Medulla oblongata (tissue), 1 donor: ENCODE results near the gene EXOC7.
A peak's percentile ranks its signal among the peaks of the same experiment; 100 is the strongest.

ENCODE experiments used
- DNase-seq: peaks from one replicate; pipeline ENCODE4 v3.0.0-alpha.2; 2015; ENCODE audit errors: extremely low spot score

EXOC7 gene

DNA sequence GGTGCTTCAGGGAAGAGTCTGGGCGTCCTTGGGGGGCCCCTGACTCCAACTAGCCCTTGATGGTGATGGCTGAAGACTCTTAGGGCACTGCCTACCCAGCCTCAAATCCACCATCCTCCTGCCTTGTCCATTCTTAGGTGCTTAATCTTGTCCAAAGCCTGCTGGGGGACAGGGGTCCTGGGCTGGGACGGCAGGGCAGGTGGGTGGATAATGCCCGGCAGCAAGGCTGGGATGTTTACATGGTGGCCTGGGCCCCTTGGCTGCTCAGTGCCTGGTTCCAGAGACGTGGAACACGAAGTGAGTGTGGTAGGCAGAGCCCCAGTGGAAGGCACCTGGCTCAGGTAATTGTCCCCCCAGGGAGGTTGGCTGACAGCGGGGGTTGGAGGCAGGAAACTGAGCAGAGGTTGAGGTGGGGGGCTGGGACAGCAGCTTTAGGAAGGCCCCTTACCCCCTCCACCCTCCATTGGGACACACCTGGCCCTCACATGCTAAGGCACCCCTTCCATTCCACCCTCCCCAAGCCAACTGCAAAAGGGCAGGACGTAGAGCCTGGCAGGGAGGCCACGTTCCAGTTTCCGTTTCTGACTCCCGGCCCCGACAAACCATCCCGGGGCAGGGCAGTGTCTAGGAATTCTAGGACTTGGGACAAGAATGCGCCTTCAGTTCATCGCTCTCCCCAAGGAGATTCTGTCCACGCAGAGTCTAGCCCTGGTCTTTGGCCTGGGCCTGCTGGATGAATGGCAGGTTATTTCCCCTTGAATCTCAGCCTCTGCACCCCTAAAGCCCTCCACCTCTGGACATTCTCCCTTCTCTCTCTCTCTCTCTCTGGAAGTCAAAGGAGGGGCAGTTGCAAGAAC is 35.5 kb upstream of the EXOC7 start:
- peak; percentile 53 for DNase-seq

DNA sequence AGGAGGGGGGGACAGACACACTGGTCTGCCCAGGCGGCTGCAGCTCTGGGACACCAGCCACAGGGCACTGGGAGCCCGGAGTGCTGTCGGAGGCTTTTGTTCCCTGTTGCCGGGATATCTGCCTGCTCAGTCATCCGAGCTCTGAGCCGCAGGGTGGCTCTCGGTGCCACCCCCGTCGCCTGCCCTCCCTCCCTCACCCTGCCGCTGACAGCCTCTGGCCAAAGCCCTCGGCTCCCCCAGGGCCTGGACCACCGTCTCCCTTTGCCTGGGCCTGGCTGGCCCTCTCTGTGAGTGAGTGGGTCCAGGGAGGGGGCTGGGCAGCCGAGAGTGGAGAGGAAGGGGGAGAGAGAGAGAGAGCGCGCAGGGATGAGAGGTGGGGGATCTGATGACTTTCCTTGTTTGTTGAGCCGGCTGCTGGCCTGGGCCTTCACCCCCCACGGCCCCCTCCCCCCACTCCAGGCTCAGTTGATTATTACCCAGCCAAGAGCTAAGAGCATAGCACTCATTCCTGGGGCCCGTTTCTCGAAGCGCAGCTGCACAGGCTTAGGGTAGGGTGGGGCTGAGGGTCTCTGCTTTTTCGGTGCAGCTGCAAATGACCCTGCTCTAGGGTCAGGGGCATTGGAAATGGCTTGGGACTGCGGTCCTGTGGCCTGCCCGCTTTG is 34.8 kb upstream of the EXOC7 start:
- DNase-seq = peak; percentile 83

DNA sequence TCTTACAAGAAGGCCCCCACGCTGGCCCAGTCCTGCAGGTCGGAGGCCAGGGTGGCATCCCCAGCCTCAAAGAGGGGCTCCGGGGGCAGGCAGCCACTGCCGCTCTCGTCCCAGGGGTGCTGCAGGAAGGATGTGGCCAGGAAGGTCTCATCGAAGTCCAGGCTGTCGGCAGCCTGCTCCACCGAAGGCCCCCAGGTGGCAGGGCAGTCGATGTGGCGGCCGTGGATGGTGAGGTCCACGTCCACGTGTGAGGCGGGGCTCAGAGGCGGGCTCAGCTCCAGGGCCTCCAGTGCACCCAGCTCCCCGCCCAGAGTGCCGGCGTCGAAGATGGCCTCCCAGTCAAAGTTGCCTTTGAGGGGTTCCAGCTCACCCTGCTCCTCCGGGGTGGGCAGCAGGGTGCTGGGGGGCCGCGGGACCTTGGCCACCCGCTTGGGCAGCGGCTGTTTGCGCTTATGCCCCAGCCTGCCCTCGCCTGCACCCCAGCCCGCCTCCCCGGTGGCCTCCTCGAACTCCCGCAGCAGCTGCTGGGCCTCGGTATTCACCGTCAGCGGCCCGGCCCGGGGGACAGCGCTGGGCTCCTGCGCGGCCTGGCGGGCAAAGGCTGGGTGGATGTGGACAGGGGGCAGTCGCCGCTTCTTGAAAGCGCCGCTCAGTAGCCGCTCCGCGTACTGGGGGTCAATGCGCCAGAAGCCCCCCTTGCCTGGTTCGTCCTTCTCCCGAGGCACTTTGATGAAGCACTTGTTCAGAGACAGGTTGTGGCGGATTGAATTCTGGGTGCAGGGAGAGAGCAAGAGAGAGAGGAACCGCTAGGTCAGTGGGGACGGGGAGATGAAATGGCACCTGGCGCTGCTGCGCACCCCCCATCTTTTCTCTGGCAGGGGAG is 34.0 kb upstream of the EXOC7 start:
- DNase-seq = no peak

DNA sequence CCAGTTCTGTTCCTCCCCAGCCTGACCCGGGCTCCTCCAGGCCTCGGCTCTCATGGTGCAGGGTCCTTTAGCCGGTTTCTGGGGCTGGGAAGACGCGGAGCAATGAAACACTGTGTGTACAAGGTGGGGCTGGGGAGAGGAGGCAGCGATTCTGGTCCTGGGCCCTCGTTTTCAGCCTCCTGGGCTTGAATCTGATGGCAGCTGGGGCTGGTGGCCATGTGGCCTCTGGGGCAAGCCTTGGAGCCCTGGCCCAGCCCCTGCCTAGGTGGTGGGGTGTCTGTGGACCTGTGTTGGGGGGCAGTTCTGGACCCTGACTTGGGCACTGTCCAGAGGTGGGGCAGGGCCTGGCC is 33.4 kb upstream of the EXOC7 start:
- DNase-seq = no peak

DNA sequence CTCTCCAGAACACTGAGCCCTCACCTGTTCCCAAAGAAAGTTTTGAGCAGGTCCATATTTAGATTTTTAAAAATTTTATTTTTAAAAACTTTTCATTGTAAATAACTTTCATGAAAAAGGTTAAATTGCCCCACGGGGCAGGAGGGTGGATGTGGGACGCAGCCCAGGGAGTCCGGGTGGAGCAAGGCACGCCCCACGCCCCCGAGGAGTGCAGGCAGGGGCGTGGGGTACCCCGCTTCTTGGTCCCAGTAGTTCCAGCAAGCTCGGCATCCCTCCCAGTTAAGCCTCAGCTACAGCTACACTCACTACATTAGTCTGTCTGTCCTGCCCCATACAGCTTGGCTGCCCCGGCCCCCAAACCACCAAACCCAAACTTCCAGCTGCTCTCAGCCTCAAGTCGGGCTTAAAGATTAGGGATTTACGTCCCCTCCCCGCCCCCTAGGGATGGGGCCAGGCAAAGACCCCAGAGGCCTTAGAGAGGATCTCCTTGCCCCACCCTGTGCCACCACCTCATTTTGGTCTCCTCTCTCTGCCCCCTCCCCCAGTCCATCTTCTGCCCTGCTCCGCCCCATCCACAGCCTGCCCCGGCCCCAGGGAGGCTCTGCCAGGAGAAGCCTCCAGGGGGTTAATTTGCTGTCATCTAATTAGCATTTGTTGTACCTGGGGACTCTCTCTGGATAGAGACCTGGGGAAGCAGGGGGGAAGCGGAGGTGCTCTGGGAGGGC is 32.9 kb upstream of the EXOC7 start:
- DNase-seq = no peak

DNA sequence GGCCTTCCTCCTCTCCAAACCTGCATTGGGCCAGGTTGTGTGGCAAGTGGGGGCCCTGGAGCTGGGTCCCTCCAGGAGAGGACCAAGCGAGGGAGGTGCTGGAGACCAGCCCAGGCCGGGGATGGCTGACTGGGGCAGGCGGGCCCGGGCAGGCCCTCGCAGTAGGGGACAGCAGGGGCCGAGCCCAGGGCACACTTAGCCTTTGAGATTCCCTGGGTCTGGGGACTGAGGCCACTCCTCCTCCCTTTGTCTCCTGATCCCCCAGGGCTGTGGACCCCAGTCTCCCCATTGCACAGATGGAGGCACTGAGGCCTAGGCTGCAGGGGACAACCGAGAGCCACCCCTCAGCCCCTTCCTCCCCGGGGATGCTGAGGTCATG is 32.2 kb upstream of the EXOC7 start:
- no peak for DNase-seq

DNA sequence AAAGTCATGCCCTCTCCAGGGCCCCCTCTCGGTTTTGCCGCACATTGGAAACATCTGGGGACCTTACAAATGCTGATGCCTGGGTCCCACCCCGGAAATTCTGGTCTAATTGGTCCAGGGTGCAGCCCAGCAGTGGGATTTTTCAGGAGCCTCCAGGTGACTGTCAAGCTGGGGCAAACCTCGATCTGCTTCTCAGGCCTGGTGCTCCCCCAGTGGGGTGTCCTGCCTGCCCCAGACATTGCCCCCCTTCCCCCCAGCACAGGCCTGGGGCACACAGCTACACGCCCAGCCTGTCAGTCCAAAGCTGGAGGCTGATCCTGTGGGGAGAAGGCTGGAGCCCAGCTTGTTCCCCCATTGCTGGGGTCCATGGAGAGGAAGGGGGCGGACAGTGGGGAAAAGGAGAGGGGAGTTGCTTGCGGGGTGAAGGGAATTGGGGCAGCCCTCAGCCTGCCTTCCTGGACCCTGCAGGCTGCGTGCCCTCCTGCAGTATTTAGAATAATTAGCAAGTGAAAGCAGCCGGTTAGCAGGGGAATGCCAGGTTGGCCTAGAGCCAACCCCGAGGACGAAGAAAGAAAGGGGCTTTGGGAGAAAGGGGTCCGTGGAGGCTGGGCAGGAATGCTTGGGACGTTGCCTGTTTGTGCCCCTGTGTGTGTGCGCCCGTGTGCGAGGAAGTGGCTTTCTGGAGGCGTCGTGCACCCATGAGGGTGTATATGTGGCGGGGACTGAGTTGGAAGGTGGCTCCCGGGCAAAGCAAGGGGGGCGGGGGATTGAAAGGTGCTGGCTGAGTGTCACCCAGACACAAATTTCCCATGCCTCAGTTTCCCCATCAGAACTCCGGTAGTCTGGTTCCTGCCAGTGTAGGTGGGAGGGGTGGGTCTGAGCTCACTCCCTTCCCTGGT is 31.6 kb upstream of the EXOC7 start:
- DNase-seq = no peak

DNA sequence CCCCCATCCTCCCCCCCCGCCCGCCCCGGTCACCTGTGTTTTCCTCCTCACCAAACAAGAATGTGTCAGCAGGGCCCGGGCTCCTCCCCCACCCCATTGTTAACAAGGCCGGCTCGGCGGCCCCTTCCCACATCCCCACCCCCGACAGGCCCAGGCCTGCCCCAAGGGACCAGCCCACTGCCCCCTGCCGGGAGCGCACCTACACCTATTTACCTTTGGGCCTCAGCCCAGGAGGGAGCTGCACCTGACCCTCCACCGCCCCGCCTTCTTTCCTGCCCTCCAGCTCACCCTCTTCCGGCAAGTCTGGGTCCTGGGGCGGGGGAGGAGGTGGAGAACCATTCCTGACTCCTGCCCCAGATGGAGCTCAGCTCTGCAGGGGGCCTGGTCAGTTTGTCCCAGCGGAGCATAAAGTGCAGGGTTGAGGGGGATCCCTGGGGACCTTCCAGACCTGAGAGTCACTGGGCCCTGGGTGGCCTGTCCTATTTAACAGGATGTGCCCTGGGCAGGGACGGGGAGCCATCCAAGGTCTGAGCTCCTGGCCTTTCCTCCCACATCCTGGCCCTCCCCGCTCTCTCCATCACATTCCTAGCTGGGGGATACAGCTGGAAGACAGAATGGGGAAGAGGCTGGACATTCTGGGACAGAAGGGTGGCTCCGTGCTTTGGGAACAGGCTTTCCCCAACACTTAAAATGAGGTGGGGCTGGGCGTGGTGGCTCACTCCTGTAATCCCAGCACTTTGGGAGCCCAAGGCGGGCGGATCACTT is 29.2 kb upstream of the EXOC7 start:
- no peak for DNase-seq

DNA sequence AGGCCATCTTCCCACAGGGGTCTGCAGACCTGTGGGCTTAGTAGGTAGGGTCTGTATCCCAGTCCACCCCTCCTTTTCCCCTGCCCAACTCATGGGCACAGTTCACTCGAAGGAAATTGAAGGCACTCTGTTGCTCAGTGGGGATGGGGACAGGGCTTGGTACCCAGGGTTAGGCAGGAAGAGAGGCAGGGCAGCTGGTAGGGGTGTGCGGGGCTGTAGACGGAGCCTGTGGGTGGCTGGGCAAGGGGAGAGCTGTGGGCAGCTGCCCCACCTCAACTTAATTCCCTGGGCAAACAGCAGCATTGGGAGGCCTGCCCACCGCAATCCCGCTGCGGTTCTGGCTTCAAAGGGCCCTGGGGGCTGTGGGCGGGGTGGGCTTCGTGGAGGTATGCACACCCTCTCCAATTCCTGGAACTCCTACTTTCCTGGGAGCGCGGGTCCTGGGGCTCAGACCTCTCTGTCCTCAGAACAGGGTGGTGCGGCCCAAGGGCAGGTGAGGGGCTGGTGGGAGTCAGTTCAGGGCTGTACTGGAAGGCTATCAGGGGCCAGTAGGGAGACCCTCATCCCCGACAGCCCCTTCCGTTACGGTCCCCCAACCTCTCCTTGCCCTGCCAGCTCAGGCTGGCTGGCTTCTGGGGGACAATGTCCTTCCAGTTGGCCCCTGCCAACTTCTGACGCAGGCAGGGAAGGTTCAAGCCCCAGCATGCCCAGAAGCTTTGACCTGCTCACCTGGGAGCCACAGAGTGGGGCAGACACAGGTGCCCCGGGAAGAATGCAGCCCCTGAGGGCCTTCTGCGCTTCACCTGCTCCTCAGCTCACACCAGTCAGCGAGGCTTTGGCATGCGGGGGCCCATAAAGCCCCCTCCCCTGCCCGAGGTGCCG is 28.3 kb upstream of the EXOC7 start:
- DNase-seq = no peak

DNA sequence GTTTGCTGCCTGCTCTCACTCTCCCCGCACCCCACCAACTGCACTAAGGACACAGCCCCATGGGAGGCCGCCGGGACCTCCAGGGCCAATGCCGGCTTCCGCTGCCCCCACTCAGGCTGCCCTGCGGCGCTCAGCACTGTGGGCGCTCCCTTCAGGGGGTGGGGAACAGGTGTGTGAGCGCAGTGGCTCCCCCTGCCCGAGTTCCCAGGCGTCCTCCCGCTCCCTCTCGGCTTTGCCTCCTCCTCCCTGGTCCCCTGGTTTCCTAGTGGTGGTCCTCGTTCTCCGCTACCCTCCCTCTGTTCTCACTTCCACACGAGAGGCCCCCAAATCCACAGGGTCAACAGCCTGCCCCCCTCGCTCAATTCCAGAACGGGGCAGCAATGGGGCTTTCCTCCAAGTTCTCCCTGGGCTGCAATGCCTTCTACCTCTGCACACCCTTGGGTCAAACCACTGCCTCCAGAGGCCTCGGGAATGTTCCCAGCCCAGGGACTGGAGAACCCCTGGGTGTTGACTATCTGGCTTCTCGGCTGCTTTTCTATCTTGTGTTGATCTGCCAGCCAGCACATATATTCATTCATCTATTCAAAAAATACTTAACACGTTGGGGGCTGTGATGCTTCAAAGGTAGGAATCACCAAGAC is 27.6 kb upstream of the EXOC7 start:
- no peak for DNase-seq

DNA sequence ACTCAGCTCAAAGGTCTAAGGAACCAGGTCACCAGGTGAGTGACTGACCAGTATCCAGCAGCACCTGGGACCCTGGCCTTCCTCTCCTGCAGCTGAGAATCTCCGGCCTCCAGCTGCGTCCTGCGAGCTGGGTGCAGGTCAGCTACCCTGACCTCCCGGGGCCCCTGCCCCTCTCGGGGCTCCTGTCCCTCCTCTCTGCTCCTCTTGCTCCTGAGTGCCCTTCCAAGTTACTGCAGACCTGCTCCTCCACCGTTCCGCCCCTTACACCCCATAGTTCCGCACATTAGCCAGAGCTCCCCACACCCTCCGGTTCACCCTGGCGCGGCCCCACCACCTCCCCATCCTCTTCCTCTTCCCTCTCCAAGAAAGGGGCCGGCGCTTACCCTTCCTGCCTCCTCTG is 26.9 kb upstream of the EXOC7 start:
- no peak for DNase-seq

DNA sequence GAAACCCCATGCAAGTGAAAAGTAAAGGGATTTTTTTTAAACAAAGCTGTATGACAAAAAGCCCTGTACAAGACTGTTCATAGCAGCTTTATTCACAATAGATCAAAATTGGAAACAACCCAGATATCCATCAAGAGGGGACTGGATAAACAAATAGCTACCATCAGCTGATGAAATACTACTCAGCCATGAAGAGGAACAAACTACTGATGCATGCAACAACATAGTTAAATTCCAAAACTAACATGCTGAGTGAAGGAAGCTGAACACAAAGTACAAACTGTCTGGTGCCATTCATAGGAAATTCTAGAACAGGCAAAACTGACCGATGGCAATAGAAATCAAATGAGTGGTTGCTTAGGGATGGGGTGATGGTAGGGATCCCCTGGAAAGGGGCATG is 22.3 kb upstream of the EXOC7 start:
- no peak for DNase-seq

DNA sequence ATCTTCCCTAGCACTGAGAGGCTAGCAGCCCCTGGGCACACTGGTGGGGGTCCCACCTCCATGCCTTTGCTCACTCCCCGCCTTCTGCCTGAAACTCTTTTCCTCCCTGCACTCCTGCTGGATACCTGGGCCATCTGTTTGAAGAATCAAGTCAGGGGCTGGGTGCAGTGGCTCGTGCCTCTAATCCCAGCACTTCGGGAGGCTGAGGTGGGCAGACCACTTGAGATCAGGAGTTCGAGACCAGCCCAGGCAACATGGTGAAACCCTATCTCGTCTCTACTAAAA is 21.7 kb upstream of the EXOC7 start:
- no peak for DNase-seq

DNA sequence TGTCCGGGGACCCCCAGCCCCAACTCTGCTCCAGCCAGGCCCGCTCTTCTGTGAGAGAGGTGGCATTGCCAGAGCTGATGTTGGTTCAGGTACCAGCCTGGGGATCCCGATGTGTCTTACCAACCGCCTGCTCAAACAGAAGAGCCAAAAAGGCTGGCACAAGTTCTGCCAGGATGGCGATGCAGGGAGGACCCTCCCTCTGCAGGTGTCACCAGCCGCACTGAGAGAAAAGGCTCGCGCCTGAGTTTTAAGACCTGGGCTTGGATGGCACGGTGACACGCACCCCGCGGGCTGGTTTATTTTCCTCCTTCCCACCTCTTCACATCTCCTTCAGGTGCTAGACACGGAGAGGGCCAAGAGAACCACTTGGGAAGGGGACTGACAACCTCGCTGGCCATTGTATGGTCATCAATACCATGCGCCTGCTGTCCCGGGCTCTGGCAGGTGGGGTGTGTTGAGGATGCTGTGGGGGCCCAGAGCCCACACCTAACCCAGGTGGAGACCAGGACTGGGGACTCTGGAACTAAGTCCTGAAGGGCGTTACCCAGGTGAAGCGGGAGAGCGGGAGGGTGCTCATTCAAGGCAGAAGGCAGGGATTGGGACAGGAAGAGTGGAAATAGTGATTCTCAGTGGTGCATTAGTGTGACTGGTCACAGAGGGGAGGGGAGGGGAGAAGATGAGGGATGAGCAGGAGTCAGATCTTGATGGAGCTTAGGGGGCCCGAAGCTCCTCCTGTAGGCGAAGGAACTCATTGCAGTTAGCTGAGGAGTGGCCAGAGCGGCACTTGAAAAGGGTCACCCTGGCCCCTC is 21.2 kb upstream of the EXOC7 start:
- no peak for DNase-seq

DNA sequence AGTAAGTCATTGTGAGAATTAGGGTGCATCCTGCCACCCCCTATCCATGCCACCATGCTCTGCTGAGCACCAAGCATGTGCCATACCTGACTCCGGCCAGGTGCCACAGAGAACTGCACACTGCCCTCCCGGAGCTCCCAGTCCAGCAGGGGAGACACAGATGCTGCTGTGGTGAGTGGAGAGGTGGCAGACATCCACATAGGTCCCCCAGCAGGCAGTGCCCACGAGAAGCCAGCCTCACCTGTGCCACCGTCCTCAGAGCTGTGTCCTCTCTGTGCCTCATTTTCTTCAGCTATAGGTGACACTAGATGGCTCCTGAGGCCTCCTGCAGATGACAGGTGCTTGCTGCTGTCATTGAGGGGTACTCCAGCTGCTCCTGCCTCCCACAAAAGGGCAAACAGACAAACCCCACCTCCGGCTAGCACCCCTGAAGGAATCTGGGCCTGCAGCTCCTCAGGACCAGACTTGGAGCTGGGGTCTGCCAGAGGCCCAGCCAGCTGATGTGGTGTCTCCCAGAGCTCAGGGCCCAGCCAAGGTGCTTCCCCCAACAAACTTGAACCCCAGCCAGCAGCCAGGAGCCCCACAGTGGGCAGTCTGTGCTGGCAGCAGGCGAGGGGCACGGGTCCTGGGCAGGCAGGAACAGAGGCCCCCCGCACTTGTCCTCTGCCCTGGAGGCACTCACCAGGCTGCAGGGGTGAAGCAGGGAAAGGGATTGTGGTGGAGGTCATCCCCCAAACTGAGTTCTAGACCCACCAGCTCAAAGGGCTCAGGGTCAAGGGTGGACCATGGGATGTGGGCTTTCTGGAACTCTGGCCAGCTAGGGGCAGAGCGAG is 20.4 kb upstream of the EXOC7 start:
- no peak for DNase-seq

DNA sequence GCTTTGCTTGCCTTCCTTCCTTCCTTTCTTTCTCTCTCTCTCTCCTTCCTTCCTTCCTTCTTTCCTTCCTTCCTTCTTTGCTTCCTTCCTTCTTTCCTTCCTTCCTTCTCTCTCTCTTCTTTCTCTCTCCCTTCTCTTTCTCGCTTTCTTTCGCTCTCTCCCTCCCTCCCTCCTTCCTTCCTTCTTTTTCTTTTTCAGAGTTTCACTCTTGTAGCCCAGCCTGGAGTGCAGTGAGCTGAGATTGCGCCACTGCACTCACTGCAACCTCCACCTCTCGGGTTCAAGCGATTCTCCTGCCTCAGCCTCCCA is 19.6 kb upstream of the EXOC7 start:
- DNase-seq = no peak
